Activated T-cell treated with anti-CD3 and anti-CD28 coated beads, Interleukin-2, amount 50 U/mL, for 1 hour (primary cell): ENCODE data around the gene ODC1.

Experiments used
- DNase-seq: peaks from one replicate; pipeline ENCODE4 v3.0.0-alpha.2; 2020

The ODC1 gene

DNA sequence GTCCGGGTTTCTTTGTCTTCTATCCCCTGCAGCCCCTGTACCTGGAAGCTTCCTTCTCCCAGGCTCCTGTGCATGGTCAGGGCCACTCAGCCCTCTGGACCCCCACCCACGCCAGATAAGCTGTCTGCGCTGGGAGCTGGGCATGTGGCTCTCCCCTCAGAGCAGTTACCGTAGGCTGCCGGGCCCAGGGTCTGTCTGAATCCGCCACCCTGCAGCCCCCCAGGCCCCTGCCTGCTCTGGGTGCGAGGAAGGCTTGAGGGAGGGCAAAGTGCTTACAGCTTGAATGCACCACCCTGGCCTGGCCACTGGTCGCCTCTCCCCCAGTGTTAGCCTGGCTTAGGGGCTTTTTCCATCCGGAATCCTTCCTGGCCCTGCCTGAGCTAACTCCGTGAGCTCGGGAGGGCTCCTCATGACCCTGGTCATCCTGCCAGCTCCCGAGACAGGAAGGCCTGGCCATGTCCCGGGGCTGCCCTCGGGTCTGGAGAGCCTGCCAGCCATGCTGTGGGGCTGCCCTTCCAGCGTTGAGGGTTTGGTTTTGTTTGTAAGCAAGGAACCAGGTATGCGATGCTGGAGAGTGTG is 50.7 kb downstream of the ODC1 start:
- DNase-seq: no peak

GRCh38 chr2:10396464-10396863 is 51.7 kb downstream of the ODC1 start:
- no peak for DNase-seq

- DNase-seq: no peak
These were observed 52.2 kb downstream of the ODC1 start for GRCh38 chr2:10395893-10396292.

DNA sequence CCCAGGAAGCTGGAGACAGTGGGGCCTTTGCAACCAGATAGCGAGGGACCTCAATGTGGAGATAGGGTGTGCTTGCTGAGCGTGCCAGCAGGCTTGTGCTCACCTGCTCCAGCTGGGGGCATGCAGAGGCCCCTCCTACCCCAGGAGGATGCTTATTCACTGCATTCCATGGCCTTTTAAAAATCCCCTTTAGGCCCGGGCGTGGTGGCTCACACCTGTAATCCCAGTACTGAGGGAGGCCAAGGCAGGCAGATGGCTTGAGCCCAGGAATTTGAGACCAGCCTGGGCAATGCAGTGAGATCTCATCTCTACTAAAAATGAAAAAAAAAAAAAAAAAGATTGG is 54.5 kb downstream of the ODC1 start:
- no peak for DNase-seq

DNA sequence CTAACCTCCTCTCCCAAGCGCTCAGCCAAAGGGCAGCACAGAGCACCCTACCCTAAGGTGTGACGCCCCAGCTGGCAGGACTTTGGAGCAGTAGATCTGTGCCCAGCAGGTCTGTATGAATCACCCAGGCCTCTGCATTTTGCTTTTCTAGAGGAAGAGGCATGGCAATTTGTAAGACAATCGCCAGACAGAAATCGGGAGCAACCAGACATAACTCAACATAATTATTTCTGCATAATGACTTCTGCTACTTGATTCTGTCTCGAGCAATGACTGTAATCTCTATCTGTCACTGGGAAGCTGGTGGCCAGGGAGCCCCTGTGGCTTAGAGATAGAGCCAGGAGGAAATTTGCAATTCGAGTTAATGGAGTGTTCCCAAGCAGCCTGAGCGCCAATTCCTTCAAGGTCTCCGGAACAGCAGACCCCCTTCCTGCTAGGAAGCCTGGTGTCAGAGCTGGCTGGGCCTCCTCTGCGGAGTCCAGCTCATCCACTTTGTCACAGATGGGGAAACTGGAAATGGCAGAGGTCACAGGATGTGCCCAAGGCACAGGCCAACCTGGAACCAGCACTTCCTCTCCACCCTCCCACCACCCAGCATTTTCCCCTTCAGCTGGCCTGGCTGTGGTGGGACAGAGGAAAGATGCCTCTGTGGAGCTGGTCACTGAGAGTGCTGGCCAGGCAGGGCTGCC is 55.0 kb downstream of the ODC1 start:
- DNase-seq: no peak

GRCh38 chr2:10392548-10392947 is 55.6 kb downstream of the ODC1 start:
- DNase-seq: no peak

DNA sequence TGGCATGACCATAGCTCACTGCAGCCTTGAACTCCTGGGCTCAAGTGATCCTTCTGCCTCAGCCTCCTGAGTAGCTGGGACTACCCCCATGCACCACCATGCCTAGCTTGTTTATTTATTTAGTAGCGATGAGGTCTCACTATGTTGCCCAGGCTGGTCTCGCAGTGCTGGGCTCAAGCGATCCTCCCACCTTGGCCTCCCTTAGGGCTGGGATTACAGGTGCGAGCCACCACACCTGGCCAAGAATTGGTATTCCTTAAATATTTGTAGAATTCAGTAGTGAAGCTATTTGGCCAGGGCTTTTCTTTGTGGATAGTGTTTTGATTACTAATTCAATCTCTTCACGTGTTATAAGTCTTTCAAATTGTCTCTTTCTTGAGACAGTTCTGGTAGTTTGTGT is 56.0 kb downstream of the ODC1 start:
- no peak for DNase-seq

DNA sequence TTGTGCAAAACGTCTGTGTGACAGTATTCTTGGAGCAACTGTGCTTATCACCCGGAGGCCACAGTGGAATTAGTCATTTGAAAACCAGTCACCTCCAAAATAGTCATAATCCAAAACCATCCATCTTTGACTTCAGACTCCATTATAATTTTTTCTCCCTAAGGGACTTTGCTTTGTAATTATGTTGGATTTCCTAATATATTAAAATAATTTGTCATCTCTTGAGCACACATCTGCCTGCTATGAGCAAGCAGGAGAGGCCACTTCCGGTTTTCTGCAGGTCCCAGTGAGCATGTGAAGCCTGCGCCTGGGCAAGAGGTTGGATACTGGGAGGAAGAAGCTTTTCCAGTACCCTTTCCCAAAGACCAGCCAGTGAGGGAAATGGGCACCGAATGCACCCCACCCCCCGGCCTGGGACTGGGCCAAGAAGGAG is 57.7 kb downstream of the ODC1 start:
- no peak for DNase-seq
